Right lobe of liver (tissue), 4 donors: ENCODE measurements around the gene PTPRK.

Source experiments
- CTCF ChIP-seq, 4 donors: fragments of 200-600 bp in 3 of 4; fragments of 450-650 bp in 1 of 4; IDR thresholded peaks; one replicate each; pipeline versions ENCODE4 v1.5.1 to v1.8.0; 2016 to 2022; ENCODE audit warnings: antibody characterized with exemption in 4 of 4, mild to moderate bottlenecking in 2 of 4
- POLR2A ChIP-seq: fragments of 450-650 bp; IDR thresholded peaks from one replicate; pipeline ENCODE4 v1.6.1; 2017; ENCODE audit warnings: antibody characterized with exemption, mild to moderate bottlenecking
- donor health status: DM: no; HTN: no; CAD: no.
- donor health status: DM: no; HTN: no; CAD: no.
- donor health status: DM: no; HTN: yes; CAD: no.

GRCh38 chr6:128029826-128030225 lies 490.6 kb downstream of the PTPRK start:
- TF ChIP-seq CTCF (IDR thresholded peaks at IDR 0.05): no peak
- TF ChIP-seq POLR2A: no peak
